ENCODE measurements around the gene PTGER1. TPM values are rescaled to one million over a fixed set of nuclear protein-coding genes. Genes with fewer than 3 reads are reported as not detected.

PTGER1 gene
- total and polyA plus RNA-seq, 8 donors, result 0.76 to 12.9 (median 5.5) TPM

DNA sequence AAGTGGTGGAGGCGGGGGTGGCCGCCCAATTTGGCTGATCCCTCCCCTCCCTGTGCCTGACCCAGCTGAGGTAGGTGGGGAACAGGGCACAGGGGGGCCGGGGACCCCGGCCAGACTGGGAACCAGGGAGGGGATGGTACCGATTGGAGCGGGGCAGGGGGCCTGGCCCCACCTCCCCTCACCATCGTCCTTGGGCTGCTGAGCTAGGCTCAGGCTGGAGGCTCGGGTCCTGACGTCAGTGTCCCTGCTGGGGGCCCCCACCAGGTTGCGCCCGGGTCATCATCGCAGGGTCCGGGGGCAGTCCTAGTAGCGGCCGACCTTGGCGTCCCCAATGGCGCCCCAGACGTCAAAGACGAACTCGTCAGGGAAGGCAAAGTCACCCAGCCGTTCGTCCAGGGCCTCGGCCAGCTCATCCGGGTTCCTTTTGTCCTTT, 3.0 kb upstream of the PTGER1 start:
- Histone ChIP-seq H3K36me3 (peaks cover 0 to 49% of the 10 kb centered on the region in 2 donors), H3K27me3 (peaks cover under 1 to 28% of the 10 kb centered on the region in 2 donors), H3K4me3 (no peak overlapping the region), H3K4me1 (peaks cover 26 to 49% of the 10 kb centered on the region in 2 donors), H3K27ac (peak overlapping the region in 1 of 2 donors; percentile 26), H3K9me3 (no peaks in the 10 kb centered on the region)
- TF ChIP-seq, protein P1, sequence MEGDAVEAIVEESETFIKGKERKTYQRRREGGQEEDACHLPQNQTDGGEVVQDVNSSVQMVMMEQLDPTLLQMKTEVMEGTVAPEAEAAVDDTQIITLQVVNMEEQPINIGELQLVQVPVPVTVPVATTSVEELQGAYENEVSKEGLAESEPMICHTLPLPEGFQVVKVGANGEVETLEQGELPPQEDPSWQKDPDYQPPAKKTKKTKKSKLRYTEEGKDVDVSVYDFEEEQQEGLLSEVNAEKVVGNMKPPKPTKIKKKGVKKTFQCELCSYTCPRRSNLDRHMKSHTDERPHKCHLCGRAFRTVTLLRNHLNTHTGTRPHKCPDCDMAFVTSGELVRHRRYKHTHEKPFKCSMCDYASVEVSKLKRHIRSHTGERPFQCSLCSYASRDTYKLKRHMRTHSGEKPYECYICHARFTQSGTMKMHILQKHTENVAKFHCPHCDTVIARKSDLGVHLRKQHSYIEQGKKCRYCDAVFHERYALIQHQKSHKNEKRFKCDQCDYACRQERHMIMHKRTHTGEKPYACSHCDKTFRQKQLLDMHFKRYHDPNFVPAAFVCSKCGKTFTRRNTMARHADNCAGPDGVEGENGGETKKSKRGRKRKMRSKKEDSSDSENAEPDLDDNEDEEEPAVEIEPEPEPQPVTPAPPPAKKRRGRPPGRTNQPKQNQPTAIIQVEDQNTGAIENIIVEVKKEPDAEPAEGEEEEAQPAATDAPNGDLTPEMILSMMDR (IDR thresholded peaks at IDR 0.05), result no peak
- ATAC-seq, result no peak
- intact Hi-C loops (cut with DNase I), result no loop called here
- DNase-seq, result no peak

DNA sequence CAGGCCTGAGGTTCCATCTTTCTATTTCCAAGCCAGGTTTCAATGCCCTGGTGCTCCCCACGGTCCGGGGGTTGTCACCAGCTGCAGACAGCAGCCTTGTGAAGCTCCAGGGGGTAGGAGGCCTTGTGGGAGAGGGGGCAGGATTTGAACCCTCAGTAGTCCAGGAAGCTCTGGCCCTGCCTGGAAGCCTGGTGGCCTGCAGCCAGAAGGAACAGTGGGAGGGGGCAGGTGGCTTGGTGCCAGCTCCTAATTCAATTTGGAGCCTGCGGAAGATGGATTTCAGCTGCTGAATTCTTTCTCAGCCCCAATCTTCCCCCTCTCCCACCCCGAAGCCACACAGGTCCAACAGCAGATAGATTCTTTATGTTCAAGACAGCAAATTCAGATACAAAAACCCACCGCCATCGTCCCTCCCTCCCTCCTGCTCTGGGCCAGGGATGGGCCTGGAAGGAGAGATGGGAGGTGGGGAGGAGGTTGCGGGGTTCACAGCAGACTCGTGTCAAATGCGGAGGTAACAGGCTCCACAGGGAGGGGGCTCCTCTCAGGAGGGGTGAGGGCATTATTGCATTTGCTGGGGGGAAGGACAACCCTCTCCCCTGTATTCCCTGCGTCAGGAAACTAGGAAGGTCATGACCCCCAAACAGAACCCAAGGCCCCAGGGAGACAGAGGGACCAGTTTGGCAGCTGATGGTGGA, 2.4 kb upstream of the PTGER1 start:
- Histone ChIP-seq H3K4me1 (peaks cover 28 to 53% of the 10 kb centered on the region in 2 donors), H3K27ac (peak overlapping the region in 1 of 2 donors; percentile 26), H3K4me3 (no peak overlapping the region), H3K9me3 (no peaks in the 10 kb centered on the region), H3K27me3 (peaks cover 3 to 34% of the 10 kb centered on the region in 2 donors), H3K36me3 (peaks cover 0 to 44% of the 10 kb centered on the region in 2 donors)
- intact Hi-C loops (cut with DNase I), result no loop called here
- DNase-seq (peak in 3 of 4 donors; percentile 68 to 95 (median 93)), ATAC-seq (peak; percentile 9)
- TF ChIP-seq, protein P1 (IDR thresholded peaks at IDR 0.05), result no peak

DNA sequence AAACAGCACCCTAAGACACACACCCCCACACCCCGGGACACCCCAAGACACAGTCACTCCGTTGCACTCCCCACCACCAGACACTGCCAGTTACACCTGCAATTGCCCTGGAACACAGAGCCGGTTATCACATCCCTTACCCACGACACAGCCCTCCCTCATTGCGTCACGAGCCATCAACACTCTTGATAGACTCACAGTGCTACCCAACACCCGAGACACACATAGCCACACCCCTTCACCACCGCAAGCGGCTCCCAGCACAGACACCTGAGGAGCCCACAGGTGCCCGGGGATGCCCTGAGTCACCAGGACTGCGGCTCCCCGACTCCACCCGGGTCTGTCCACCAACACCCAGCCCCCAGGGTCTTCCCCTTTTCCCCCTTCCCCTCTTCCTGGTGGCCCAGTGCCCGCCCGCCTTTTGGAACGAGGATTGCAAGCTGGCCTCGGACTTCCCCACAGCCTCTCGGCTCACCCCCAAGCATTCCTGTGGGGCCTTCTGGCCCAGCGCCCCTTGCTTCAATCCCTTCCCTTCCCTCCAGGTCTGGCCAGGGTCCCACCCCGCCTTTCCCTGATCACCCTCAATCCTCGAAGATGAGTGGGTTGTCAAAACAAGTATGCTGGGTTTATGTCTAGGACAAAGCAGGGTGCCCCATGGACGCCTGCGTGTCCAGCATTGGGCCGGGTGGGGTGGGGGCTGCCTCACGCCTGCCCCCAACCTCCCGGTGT, 1.7 kb upstream of the PTGER1 start:
- peak; percentile 18 for ATAC-seq
- Histone ChIP-seq H3K27me3 (peaks cover 3 to 39% of the 10 kb centered on the region in 2 donors), H3K4me3 (no peak overlapping the region), H3K4me1 (peaks cover 34 to 60% of the 10 kb centered on the region in 2 donors), H3K27ac (peak overlapping the region in 1 of 2 donors; percentile 26), H3K9me3 (no peaks in the 10 kb centered on the region), H3K36me3 (peaks cover 0 to 36% of the 10 kb centered on the region in 2 donors)
- intact Hi-C loops (cut with DNase I), result no loop called here
- peak in 3 of 4 donors; percentile 71 to 92 (median 86) for DNase-seq
- TF ChIP-seq, protein P1 (IDR thresholded peaks at IDR 0.05), result no peak

DNA sequence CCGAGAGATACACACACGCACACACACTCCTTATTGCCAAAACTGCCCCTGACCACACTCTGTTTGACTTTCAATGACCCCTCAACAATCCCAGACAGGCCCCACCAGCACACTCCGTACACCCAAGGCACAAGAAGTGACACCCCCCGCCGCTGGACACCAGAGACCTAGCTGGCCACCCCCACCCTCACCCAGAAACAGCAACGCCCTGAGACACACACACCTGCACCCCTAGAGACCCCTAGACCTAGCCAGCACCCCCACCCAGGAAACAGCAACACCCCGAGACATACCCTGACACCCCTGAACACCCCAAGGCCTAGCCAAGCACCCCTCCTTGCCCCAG, 1.1 kb upstream of the PTGER1 start:
- no peaks in the 10 kb centered on the region for H3K9me3 ChIP-seq
- H3K4me1 ChIP-seq, result peaks cover 34 to 62% of the 10 kb centered on the region in 2 donors
- peaks cover 0 to 38% of the 10 kb centered on the region in 2 donors for H3K36me3 ChIP-seq
- H3K27me3 ChIP-seq, result peaks cover 3 to 39% of the 10 kb centered on the region in 2 donors
- DNase-seq (no peak), ATAC-seq (no peak)
- H3K4me3 ChIP-seq, result no peak overlapping the region
- intact Hi-C loops (cut with DNase I), result no loop called here
- TF ChIP-seq, protein P1 (IDR thresholded peaks at IDR 0.05), result no peak
- no peak overlapping the region for H3K27ac ChIP-seq

DNA sequence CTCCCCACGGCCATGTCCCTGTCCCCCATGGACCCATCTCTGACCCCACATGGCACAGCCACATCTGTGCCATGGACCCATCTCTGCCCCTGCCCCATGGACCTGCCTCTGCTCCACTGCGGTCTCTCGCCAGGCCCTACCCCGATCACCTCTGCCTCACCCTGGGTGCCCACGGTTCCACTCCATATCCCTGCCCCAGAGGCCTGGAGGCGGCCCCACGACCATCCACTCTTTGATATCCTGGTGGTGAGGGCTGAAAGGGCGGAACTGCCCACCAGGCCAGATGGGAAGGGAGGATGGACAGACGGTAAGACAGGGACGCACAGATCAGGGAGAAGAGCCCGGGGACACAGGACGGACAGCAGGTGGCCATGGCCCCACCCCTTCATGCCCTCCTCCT, 327 bp downstream of the PTGER1 start:
- peaks cover 0 to 45% of the 10 kb centered on the region in 2 donors for H3K36me3 ChIP-seq
- no peak for DNase-seq
- intact Hi-C loops (cut with DNase I), result no loop called here
- TF ChIP-seq, protein P1 (IDR thresholded peaks at IDR 0.05), result no peak
- H3K27ac ChIP-seq, result no peak overlapping the region
- H3K9me3 ChIP-seq, result no peaks in the 10 kb centered on the region
- H3K27me3 ChIP-seq, result peaks cover 3 to 39% of the 10 kb centered on the region in 2 donors
- no peak overlapping the region for H3K4me3 ChIP-seq
- ATAC-seq, result no peak
- peaks cover 30 to 54% of the 10 kb centered on the region in 2 donors for H3K4me1 ChIP-seq

Data from left lung (tissue), 10 donors.